Osteoblast (primary cell): ENCODE measurements around the gene UNC13C. TPM values are rescaled to one million over a fixed set of nuclear protein-coding genes. Genes with fewer than 3 reads are reported as not detected.

Experiments
- DNase-seq: peaks from one replicate; pipeline ENCODE4 v3.0.0; 2011; ENCODE audit warnings: low spot score, mixed read lengths; ENCODE audit not compliant: insufficient read length; ENCODE audit errors: missing footprints
- H2AFZ ChIP-seq: 2 replicates; pipeline ENCODE4 v1.6.0; 2011; ENCODE audit warnings: mild to moderate bottlenecking, low read length
- H3K27ac ChIP-seq: 2 replicates; pipeline ENCODE4 v1.5.1; 2011; ENCODE audit warnings: mild to moderate bottlenecking, low read depth, low read length, moderate library complexity
- H3K27me3 ChIP-seq: 2 replicates; pipeline ENCODE4 v1.6.0; 2012; ENCODE audit warnings: mild to moderate bottlenecking, control low read depth, inconsistent platforms, low read length, moderate library complexity; ENCODE audit not compliant: insufficient read depth
- H3K36me3 ChIP-seq: 2 replicates; pipeline ENCODE4 v1.5.1; 2011; ENCODE audit warnings: mild to moderate bottlenecking, low read length, control low read depth, moderate library complexity; ENCODE audit not compliant: insufficient read depth
- H3K4me1 ChIP-seq: 2 replicates; pipeline ENCODE4 v1.5.1; 2011; ENCODE audit warnings: mild to moderate bottlenecking, low read length, control low read depth, moderate library complexity; ENCODE audit not compliant: insufficient read depth
- H3K4me2 ChIP-seq: 2 replicates; pipeline ENCODE4 v1.6.0; 2011; ENCODE audit warnings: mild to moderate bottlenecking, low read length; ENCODE audit not compliant: insufficient read depth
- H3K4me3 ChIP-seq: fragments of 200-600 bp; sonication (generic); 3 replicates; pipeline ENCODE4 v1.5.1; 2012; ENCODE audit warnings: mild to moderate bottlenecking, low read length, inconsistent platforms; ENCODE audit not compliant: insufficient read depth
- H3K79me2 ChIP-seq: 2 replicates; pipeline ENCODE4 v1.6.0; 2012; ENCODE audit warnings: mild to moderate bottlenecking, low read length, control low read depth, inconsistent platforms; ENCODE audit not compliant: insufficient read depth
- H3K9me3 ChIP-seq: 2 replicates; pipeline ENCODE4 v1.5.1; 2011; ENCODE audit warnings: low read depth, low read length, control low read depth
- H4K20me1 ChIP-seq: 2 replicates; pipeline ENCODE4 v1.6.0; 2012; ENCODE audit warnings: mild to moderate bottlenecking, low read length, control low read depth; ENCODE audit not compliant: insufficient read depth
- total RNA-seq: library from RNA; depleted of rRNA; stranded (reverse); fragments of >200 nt; gene quantifications from 2 replicates; pipeline ENCODE4 v1.2.3, GENCODE V29; 2012
- TF ChIP-seq, protein P1 (sequence below): IDR thresholded peaks from 2 replicates; pipeline ENCODE4 v1.5.1; 2011; ENCODE audit warnings: mild to moderate bottlenecking, low read depth, low read length, moderate library complexity; ENCODE audit errors: extremely low read depth

UNC13C gene
- total RNA-seq, 1 donor: not detected

GRCh38 chr15:54559405-54560069 lies 581.3 kb downstream of the UNC13C start:
- Histone ChIP-seq H3K79me2 (no peaks in the 10 kb centered on the region), H3K36me3 (no peaks in the 10 kb centered on the region), H3K9me3 (peaks cover 3% of the 10 kb centered on the region), H3K4me1 (no peaks in the 10 kb centered on the region), H3K27me3 (no peaks in the 10 kb centered on the region), H3K4me2 (no peak overlapping the region), H2AFZ (no peak overlapping the region), H3K27ac (no peak overlapping the region), H4K20me1 (no peaks in the 10 kb centered on the region), H3K4me3 (no peak overlapping the region)
- TF ChIP-seq, protein P1, sequence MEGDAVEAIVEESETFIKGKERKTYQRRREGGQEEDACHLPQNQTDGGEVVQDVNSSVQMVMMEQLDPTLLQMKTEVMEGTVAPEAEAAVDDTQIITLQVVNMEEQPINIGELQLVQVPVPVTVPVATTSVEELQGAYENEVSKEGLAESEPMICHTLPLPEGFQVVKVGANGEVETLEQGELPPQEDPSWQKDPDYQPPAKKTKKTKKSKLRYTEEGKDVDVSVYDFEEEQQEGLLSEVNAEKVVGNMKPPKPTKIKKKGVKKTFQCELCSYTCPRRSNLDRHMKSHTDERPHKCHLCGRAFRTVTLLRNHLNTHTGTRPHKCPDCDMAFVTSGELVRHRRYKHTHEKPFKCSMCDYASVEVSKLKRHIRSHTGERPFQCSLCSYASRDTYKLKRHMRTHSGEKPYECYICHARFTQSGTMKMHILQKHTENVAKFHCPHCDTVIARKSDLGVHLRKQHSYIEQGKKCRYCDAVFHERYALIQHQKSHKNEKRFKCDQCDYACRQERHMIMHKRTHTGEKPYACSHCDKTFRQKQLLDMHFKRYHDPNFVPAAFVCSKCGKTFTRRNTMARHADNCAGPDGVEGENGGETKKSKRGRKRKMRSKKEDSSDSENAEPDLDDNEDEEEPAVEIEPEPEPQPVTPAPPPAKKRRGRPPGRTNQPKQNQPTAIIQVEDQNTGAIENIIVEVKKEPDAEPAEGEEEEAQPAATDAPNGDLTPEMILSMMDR: no peak
- no peak for DNase-seq

DNA sequence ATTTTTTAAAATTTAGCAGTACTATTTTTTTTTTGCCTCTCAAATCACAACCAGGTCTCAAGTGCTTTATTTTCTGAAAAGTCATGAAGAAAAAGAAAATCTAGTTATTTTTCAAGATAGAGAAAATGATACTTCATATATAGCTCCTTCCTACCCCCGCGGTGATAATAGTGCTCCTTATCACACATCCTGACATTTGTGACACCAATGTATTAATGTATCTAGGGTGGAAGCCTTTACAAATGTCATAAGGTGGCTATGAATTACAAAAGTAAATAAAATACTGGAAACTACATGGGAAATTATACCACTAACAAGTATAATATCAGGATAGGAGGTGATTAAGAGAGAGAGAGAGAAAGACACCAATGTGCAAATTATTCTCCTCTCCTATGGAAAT lies 582.2 kb downstream of the UNC13C start:
- no peak overlapping the region for H3K27ac ChIP-seq
- peaks cover 1% of the 10 kb centered on the region for H3K9me3 ChIP-seq
- TF ChIP-seq, protein P1: no peak
- H3K4me2 ChIP-seq: no peak overlapping the region
- DNase-seq: no peak
- H3K27me3 ChIP-seq: no peaks in the 10 kb centered on the region
- no peaks in the 10 kb centered on the region for H3K79me2 ChIP-seq
- H4K20me1 ChIP-seq: no peaks in the 10 kb centered on the region
- H3K4me3 ChIP-seq: no peak overlapping the region
- H3K36me3 ChIP-seq: no peaks in the 10 kb centered on the region
- H3K4me1 ChIP-seq: no peaks in the 10 kb centered on the region
- no peak overlapping the region for H2AFZ ChIP-seq

DNA sequence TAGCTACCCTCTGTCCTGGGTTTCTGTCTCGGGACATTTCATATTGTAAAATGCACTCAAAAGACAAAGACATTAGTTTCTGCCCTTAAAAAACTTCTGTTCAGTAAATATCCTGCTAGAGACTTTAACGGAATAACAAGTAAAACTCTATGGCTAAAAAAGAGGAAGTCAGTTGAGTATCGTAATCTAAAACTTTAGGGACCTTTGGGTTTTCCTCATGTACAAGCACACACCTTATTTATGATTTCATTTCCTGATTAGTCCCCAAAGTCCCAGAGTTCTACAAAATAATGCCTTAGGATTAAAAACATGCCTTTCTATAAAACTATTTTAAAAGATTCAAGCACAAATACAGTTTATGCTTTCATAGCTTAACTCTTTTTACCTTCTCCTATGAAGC lies 585.9 kb downstream of the UNC13C start:
- TF ChIP-seq, protein P1: no peak

GRCh38 chr15:54566654-54567053 lies 588.4 kb downstream of the UNC13C start:
- Histone ChIP-seq H3K4me2 (no peak overlapping the region), H4K20me1 (no peaks in the 10 kb centered on the region), H3K4me3 (no peak overlapping the region), H3K9me3 (no peaks in the 10 kb centered on the region), H2AFZ (no peak overlapping the region), H3K4me1 (no peaks in the 10 kb centered on the region), H3K79me2 (no peaks in the 10 kb centered on the region), H3K36me3 (no peaks in the 10 kb centered on the region), H3K27me3 (no peaks in the 10 kb centered on the region), H3K27ac (no peak overlapping the region)
- DNase-seq: no peak
- TF ChIP-seq, protein P1: no peak

More for the DNA sequence above, 585.9 kb downstream of the UNC13C start:
- Histone ChIP-seq H3K27me3 (no peaks in the 10 kb centered on the region), H3K4me2 (no peak overlapping the region), H4K20me1 (no peaks in the 10 kb centered on the region), H3K27ac (no peak overlapping the region), H3K79me2 (no peaks in the 10 kb centered on the region), H3K4me1 (no peaks in the 10 kb centered on the region), H3K9me3 (no peaks in the 10 kb centered on the region), H3K36me3 (no peaks in the 10 kb centered on the region), H2AFZ (no peak overlapping the region), H3K4me3 (no peak overlapping the region)
- DNase-seq: no peak
